Measurements from ENCODE around the gene SHB.

SHB gene

DNA sequence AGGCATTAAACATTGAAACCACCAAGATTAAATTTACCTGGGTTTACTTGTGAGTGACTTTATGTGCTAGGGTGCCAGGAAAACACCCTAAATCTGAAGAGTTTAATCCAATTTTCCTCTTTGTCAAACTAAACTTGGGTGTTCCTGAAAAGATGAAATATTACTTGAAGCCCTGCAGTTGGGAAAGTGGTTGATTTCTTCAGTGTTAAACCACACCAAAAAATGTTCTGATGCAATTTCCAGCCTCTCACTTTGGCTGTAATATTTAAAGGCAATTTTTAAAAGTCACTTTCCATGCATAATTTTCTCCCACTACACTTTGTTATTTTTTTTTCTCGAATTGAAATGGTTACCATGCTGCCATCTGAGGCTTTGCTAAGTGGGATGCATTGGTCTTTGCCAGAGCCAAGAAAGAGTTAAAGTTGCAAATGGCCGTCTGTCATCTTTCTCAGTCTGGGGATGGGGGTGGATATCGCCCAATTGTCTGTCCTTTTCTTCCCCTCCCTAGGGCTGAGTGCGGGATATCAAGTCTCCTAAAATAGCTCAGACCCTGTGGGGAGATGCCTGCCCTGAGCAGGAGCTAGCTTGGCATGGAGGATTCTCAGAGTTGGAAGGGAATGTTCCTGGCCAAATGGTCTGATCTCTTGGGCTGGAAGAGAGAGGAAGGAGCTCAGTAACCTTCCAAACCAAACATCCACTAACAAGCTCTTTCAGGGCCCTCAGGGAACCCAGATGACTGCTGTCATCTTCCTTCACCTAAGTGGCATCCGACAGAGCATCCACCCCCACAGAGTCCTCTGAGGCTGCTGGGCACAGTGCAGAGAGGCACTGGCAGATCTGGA, 13.6 kb upstream of the SHB start:
- peak; percentile 62 for DNase-seq (ENCODE audit: low read depth)
- no peak overlapping the region for H3K4me3 ChIP-seq (ENCODE audit: low read length)

GRCh38 chr9:38081356-38082108, 12.5 kb upstream of the SHB start:
- no peak for TF ChIP-seq CTCF (conservative IDR thresholded peaks at IDR 0.05; ENCODE audit: low read length)
- DNase-seq (ENCODE audit: low read depth), result no peak
- no peak overlapping the region for H3K4me3 ChIP-seq (ENCODE audit: low read length)

More for the DNA sequence above, 13.6 kb upstream of the SHB start:
- TF ChIP-seq CTCF (conservative IDR thresholded peaks at IDR 0.05; ENCODE audit: low read length), result no peak

GRCh38 chr9:38079461-38080031, 10.5 kb upstream of the SHB start:
- DNase-seq (ENCODE audit: low read depth), result peak; percentile 58
- no peak overlapping the region for H3K4me3 ChIP-seq (ENCODE audit: low read length)
- TF ChIP-seq CTCF (conservative IDR thresholded peaks at IDR 0.05; ENCODE audit: low read length), result no peak

DNA sequence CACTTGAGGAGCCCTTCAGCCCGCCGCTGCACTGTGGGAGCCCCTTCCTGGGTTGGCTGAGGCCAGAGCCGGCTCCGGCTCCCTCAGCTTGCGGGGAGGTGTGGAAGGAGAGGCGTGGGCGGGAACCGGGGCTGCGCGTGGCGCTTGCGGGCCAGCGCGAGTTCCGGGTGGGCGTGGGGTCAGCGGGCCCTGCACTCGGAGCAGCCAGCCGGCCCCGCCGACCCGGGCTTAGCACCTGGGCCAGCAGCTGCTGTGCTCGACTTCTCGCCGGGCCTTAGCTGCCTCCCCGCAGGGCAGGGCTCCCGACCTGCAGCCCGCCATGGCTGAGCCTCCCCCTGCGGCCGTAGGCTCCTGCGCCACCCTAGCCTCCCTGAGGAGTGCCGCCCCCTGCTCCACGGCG, 6.2 kb upstream of the SHB start:
- TF ChIP-seq CTCF (conservative IDR thresholded peaks at IDR 0.05; ENCODE audit: low read length), result no peak
- H3K4me3 ChIP-seq (ENCODE audit: low read length), result no peak overlapping the region
- DNase-seq (ENCODE audit: low read depth), result no peak

GRCh38 chr9:38074441-38074961, 5.5 kb upstream of the SHB start:
- DNase-seq (ENCODE audit: low read depth), result peak; percentile 72
- no peak overlapping the region for H3K4me3 ChIP-seq (ENCODE audit: low read length)

GRCh38 chr9:38073882-38074281, 4.9 kb upstream of the SHB start:
- DNase-seq (ENCODE audit: low read depth), result no peak
- TF ChIP-seq CTCF (conservative IDR thresholded peaks at IDR 0.05; ENCODE audit: low read length), result no peak
- no peak overlapping the region for H3K4me3 ChIP-seq (ENCODE audit: low read length)

More at GRCh38 chr9:38074441-38074961, 5.5 kb upstream of the SHB start:
- TF ChIP-seq CTCF (conservative IDR thresholded peaks at IDR 0.05; ENCODE audit: low read length), result no peak

Measured in AG10803 (cell line).